HG03457 (cell line): Measurements from ENCODE around the gene SLC4A2.

ENCODE experiments used
- ATAC-seq: cut with Tn5 transposase; IDR thresholded peaks from one replicate; pipeline ENCODE4 v1.9.1; 2021; ENCODE audit warnings: moderate number of reproducible peaks; ENCODE audit not compliant: unreplicated experiment

The SLC4A2 gene

DNA sequence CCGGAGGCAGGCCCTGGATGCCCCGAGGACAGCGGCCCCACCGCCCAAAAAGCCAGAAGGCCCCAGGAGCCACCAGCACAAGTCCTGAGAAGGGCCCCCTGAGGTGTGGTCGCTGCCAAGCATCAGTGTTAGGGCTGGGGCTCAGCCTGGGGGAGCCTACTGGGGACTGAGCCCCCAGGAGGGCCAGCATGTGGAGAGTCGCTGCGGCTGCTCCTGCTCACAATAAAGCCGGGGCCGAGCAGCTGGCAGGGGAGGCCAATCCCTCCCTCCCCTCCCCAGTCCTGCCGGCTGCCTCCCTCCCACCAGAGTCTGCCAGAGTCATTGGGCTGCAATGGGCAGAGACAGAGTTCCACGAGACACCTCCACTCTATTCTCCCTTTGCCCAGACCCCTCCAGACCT lies 14.1 kb upstream of the SLC4A2 start:
- no peak for ATAC-seq

- no peak for ATAC-seq
These were observed 13.4 kb upstream of the SLC4A2 start for GRCh38 chr7:151045967-151046366.

- no peak for ATAC-seq
These were observed 12.5 kb upstream of the SLC4A2 start for GRCh38 chr7:151046603-151047573.

- ATAC-seq, result no peak
These were observed 11.2 kb upstream of the SLC4A2 start, which contains the start of gene ASIC3 for GRCh38 chr7:151047976-151048815. ASIC3 (plus strand) TSS chr7:151048531; CDS start chr7:151048886, 355 bp downstream.

GRCh38 chr7:151048911-151049463 lies 10.4 kb upstream of the SLC4A2 start:
- ATAC-seq, result no peak

DNA sequence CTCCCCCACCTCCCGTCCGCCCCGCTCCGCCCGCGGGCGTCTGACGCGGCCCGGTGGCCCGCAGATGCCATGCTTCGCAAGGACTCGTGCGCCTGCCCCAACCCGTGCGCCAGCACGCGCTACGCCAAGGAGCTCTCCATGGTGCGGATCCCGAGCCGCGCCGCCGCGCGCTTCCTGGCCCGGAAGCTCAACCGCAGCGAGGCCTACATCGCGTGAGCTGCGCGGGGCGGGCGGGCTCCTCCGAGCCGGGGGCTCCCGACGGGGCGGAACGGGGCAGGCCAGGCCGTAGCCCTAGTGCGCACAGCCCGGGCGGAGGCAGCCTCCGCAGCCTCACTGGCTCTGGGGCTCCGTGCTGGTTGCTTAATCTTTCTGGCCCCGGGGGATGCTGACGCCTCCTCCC lies 8.3 kb upstream of the SLC4A2 start:
- no peak for ATAC-seq

DNA sequence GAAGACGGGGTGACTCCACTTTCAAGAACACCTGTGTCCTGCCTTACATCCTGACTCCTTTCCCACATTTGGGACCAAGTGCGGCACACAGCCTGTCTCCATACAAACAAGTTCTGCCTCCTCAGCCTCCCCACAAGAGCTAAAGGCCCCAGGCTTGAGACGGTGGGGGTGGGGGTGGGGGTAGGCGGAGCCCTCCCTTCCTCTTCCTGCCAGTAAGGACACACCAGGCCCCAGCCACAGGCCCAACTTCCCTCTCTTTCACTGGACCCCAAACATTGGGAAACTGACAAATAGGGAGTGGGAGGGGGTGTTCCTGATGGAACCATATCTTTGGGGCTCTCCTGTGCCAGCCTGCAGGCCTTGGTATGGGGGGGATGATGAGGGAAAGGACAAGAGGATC lies 6.3 kb upstream of the SLC4A2 start:
- no peak for ATAC-seq

GRCh38 chr7:151053751-151054150 lies 5.6 kb upstream of the SLC4A2 start:
- no peak for ATAC-seq

- no peak for ATAC-seq
These were observed 3.1 kb upstream of the SLC4A2 start for GRCh38 chr7:151056283-151056665.

- no peak for ATAC-seq
These were observed 2.5 kb upstream of the SLC4A2 start for GRCh38 chr7:151056666-151057505.

GRCh38 chr7:151057506-151057988 lies 1.8 kb upstream of the SLC4A2 start, which contains the start of gene CDK5:
CDK5 (minus strand) TSS chr7:151057897; CDS start chr7:151057848, 49 bp downstream.
- peak; percentile 7 for ATAC-seq

DNA sequence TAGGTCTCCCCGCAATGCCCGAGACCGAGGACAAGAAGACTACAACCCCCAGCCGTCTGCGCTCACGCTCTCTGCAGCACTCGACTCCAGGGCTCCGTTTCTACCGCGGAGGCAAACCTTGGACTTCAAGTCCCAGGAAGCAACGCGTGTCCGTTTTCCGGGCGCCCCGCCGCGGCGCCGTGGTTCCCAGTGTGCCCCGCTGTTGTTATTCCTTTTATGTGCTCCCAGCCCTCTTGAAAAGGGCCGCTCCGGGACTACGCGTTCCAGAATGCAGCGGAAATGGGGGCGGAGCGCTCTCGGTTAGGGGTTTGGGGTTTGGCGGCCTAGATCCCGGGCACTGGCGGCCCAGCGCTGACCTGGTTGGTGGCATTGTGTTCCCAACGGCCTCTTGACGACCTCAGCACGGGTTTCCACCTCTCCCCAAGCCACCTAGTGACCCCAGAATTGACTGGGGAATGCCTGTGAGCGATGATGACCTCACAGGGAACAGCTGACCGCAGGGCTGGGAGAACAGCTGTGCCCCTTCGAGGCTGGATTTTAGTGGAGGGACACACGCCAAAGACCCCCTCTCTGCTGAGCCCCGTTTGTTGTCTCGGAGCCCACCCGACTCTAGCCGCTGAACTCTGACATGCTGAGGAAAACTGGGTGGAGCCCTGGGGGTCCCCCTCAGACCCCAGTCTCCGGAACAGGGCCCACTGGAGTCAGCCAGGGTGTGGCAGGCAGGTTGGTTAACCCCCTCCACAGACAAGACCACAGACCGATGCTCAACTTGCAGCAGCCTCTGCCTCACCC lies 1.2 kb upstream of the SLC4A2 start:
- peak; percentile 85 for ATAC-seq

- ATAC-seq, result no peak
These were observed 515 bp upstream of the SLC4A2 start for GRCh38 chr7:151058781-151059366.

GRCh38 chr7:151060113-151060415 lies 675 bp downstream of the SLC4A2 start:
- ATAC-seq, result no peak

DNA sequence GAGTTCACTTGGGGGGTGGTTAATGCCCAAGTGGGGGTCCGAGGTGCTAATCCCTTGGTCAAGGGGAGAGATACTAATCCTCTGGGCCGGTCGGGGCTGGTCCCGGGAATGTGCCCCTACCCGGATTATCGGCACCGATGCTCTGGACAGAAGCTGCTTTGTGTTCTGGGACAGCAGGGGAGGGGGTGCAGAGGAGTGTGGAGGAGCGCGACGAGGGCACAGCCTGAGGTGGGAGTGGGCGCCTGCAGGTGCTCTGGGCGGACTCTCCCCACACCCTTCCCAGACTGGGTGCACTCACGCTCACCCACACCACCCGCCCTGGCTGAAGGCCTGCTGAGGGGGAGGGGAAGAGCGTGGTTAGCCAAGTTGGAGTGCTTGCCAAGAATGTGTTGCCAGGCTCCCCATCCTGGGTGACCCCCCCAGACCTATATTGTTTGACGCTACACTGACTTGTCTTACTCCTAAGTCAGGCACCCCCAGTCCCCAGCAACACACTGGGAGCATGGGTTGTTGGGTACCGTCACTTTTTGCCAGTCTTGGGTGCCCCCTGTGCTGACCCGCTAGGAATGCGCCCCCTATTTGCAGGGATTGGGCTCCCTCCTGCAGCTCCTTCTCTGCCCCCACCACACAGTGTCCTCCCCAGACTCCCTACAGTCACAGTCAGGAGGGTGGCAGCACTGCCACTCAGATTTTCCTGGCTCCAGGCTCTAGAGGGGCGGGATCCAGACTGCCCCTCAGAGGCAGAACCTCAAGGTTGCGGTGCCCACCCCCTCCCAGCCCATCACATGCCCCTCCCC lies 1.2 kb downstream of the SLC4A2 start:
- no peak for ATAC-seq

GRCh38 chr7:151061213-151062110 lies 2.1 kb downstream of the SLC4A2 start:
- no peak for ATAC-seq

DNA sequence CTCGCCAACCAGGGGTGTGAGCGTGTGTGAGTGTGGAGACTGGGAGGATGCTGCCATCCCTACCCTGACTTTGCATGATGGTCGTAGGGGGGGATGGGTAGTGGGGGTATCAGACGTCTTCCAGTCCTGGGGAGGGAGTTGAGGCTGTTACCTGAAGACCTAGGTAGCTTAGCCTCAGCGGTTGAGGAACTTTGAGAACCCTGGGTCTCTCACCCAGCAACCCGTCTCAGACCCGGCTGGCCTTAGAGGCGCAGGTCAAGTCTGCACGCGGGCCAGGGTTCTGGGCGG lies 2.7 kb downstream of the SLC4A2 start:
- ATAC-seq, result no peak
